Pancreas (tissue), 10 donors: ENCODE data around the gene SSTR1. TPM values are rescaled to one million over a fixed set of nuclear protein-coding genes. Genes with fewer than 3 reads are reported as not detected.

ENCODE experiments used
- ATAC-seq, 4 donors: fragments of 200-7000 bp; cut with Tn5 transposase; one replicate each; pipeline versions ENCODE4 v1.8.0 to v1.9.1; 2020; ENCODE audit warnings: mild to moderate bottlenecking in 4 of 4, moderate library complexity in 4 of 4
- DNase-seq, 6 donors: peaks; one replicate each; pipeline ENCODE4 v3.0.0-alpha.2; 2020
- FAIRE-seq: peaks from 2 replicates; lab custom pipeline; 2012; peaks lifted over from hg19 to GRCh38; lab: Jason Lieb, UNC
- H3K27ac ChIP-seq, 4 donors: fragments of 200-600 bp; sonication (generic); 1 replicate in 3 of 4; 2 replicates in 1 of 4; pipeline versions ENCODE4 v1.5.0 to v1.8.0; 2020
- H3K27me3 ChIP-seq, 4 donors: fragments of 200-600 bp; one replicate each; pipeline ENCODE4 v1.8.0; 2021
- H3K36me3 ChIP-seq, 3 donors: fragments of 200-600 bp; sonication (generic) in 1 of 3; one replicate each; pipeline versions ENCODE4 v1.5.0 to v1.8.0; 2020 to 2021
- H3K4me1 ChIP-seq, 3 donors: fragments of 200-600 bp; one replicate each; pipeline ENCODE4 v1.8.0; 2021
- H3K4me3 ChIP-seq, 4 donors: fragments of 200-600 bp; sonication (generic) in 2 of 4; one replicate each; pipeline versions ENCODE4 v1.5.0 to v1.8.0; 2020 to 2021
- H3K9me3 ChIP-seq, 4 donors: fragments of 200-600 bp; one replicate each; pipeline ENCODE4 v1.8.0; 2021
- CTCF ChIP-seq, 4 donors: fragments of 200-600 bp; sonication (generic) in 3 of 4; IDR thresholded peaks; one replicate each; pipeline versions ENCODE4 v1.5.0 to v1.8.0; 2021; ENCODE audit warnings: antibody characterized with exemption in 4 of 4
- WGBS, 2 donors: extraction: QIAGEN DNeasy Blood & Tissue Kit; methylation state at CpG; one replicate each; pipeline ENCODE4 v1.1.7; 2013; 5-methylcytosine and 5-hydroxymethylcytosine counted together
- intact Hi-C, 3 donors: fragments of 100-400 bp; cut with DNase I; formaldehyde crosslinking; loops; one replicate each; pipeline versions ENCODE4 v1.11.1 to v1.14.2; 2022
- polyA plus RNA-seq, 2 donors: library from polyadenylated mRNA; stranded (reverse); fragments of 200-250 nt; gene quantifications; one replicate each; pipeline ENCODE4 v1.2.3, GENCODE V29; 2013
- total RNA-seq, 6 donors: library from RNA; stranded (reverse); fragmentation: NEBNext Ultra II Directional in 4 of 6; extraction: Animal tissue kit (Norgen Biotek cat#: 25700) in 4 of 6; gene quantifications; one replicate each; pipeline versions ENCODE4 v1.2.1 to v1.2.4, GENCODE V29; 2021 to 2023
- donor health status: healthy with polysubstance abuse.
- donor health status: DM: no; HTN: no; CAD: no; lungs with moderate emphysema.
- donor health status: DM: no; HTN: no; CAD: no.
- donor health status: control.
- donor health status: control.
- donor health status: Bipolar disorder and iron deficiency.
- donor health status: DM: yes; HTN: yes; CAD: no.
- donor health status: DM: no; HTN: no; CAD: no.
- donor health status: DM: no; HTN: no; CAD: no.
- donor health status: DM: yes; HTN: yes; CAD: no.

The SSTR1 gene
- total and polyA plus RNA-seq, 8 donors: 0.95 to 8.1 (median 2.1) TPM

DNA sequence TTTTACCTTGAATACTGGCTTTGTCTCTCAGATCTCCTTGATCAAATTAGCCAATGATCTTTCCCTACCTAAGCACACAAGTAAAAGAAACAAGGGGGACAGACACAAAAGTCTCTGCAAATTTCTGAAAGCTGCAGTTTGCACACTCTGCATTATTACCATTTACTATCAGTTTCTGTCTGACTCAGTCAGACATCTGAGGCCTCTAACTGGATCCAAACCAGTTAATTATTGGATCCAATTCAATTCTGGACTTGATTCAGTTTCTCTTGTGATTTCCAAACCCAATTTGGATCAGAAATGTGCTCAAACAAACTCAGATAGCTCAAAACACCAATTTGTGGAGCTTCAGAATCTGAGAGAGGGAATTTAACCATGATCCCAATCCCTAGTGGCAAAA lies 16.6 kb downstream of the SSTR1 start:
- no peak overlapping the region for H3K4me3 ChIP-seq
- ATAC-seq (no peak), FAIRE-seq (no peak), DNase-seq (no peak)
- no peaks in the 10 kb centered on the region for H3K9me3 ChIP-seq
- no peak for TF ChIP-seq CTCF (IDR thresholded peaks at IDR 0.05)
- intact Hi-C loops: no loop called here
- no peaks in the 10 kb centered on the region for H3K36me3 ChIP-seq
- H3K4me1 ChIP-seq: no peaks in the 10 kb centered on the region
- H3K27me3 ChIP-seq: no peaks in the 10 kb centered on the region
- H3K27ac ChIP-seq: no peak overlapping the region

DNA sequence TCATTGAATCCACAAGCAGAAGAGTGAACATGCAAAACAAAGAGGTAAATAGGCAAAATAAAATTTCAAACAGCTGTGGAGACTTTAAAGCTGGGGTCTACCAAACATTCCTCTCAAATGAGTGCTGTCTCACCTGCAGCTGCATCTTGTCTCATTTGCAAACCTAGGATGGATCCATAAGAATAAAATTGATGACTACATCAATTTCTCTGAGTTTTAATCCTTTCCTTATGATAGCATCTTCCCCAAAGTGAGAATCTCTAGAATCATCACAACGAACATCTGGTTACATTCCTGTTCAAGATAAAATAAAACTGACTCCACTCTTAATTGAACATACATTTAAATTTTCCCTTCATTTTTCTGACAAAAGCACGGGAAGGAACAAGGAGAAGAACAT lies 18.2 kb downstream of the SSTR1 start:
- FAIRE-seq: no peak
- ATAC-seq: no peak
- WGBS, 2 donors: 62 to 83% methylated on average over 2 of the region's 2 CpGs

DNA sequence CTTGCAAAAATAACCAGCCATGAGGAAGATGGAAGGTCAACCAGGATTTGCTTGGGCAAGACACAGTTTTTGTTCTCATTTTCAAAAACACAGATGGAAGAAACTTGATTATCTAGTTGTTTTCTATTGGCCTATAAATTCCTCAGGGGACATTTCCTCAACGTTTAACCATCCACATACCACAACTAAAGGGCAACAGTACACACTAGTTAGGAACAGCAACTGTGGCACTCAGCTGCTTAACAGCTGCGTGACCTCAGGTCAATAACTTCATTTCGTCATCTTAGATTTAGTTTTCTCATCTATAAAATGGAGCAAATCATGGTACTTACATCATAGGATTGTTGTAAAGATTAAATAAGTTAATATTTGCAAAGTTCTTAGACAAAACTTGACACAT lies 18.7 kb downstream of the SSTR1 start:
- WGBS, 2 donors: 63 to 68% methylated on average over 3 of the region's 3 CpGs

More for the DNA sequence above, 18.2 kb downstream of the SSTR1 start:
- Histone ChIP-seq H3K4me1 (no peaks in the 10 kb centered on the region), H3K4me3 (no peak overlapping the region), H3K27me3 (no peaks in the 10 kb centered on the region), H3K36me3 (no peaks in the 10 kb centered on the region), H3K9me3 (no peaks in the 10 kb centered on the region), H3K27ac (no peak overlapping the region)
- no peak for TF ChIP-seq CTCF (IDR thresholded peaks at IDR 0.05)
- no peak for DNase-seq
- intact Hi-C loops: no loop called here

GRCh38 chr14:38233218-38233617 lies 25.5 kb downstream of the SSTR1 start:
- FAIRE-seq: no peak
- 28 to 31% methylated on average over 5 of the region's 5 CpGs for whole genome bisulfite sequencing, 2 donors

More for the DNA sequence above, 18.7 kb downstream of the SSTR1 start:
- Histone ChIP-seq H3K27ac (no peak overlapping the region), H3K4me3 (no peak overlapping the region), H3K36me3 (no peaks in the 10 kb centered on the region), H3K27me3 (no peaks in the 10 kb centered on the region), H3K9me3 (no peaks in the 10 kb centered on the region), H3K4me1 (no peaks in the 10 kb centered on the region)
- intact Hi-C loops: no loop called here
- FAIRE-seq (no peak), ATAC-seq (no peak), DNase-seq (no peak)
- TF ChIP-seq CTCF (IDR thresholded peaks at IDR 0.05): no peak

DNA sequence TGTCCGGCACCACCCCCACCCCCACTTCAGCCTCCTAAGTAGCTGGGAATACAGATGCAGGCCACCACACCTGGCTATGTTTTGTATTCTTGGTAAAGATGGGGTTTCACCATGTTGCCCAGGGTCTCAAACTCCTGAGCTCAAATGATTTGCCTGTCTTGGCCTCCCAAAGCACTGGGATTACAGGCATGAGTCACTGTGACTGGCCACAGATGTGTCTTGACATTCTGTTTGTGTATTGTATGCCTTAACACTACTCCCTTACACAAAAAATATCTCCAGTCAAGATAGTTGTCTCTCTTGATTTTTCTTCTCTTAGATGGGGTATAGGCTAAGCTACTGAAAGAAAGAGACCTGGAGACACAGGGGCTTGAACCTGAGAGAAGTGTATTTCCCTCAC lies 30.6 kb downstream of the SSTR1 start:
- DNase-seq (no peak), FAIRE-seq (no peak), ATAC-seq (no peak)
- H3K36me3 ChIP-seq: no peaks in the 10 kb centered on the region
- no peaks in the 10 kb centered on the region for H3K9me3 ChIP-seq
- no peaks in the 10 kb centered on the region for H3K4me1 ChIP-seq
- no peaks in the 10 kb centered on the region for H3K27me3 ChIP-seq
- H3K27ac ChIP-seq: no peak overlapping the region
- intact Hi-C loops: no loop called here
- 94 to 100% methylated on average over 1 of the region's 1 CpG for WGBS, 2 donors
- H3K4me3 ChIP-seq: no peak overlapping the region
- TF ChIP-seq CTCF (IDR thresholded peaks at IDR 0.05): no peak

More at GRCh38 chr14:38233218-38233617, 25.5 kb downstream of the SSTR1 start:
- Histone ChIP-seq H3K4me1 (no peaks in the 10 kb centered on the region), H3K36me3 (no peaks in the 10 kb centered on the region), H3K27me3 (no peaks in the 10 kb centered on the region), H3K4me3 (no peak overlapping the region), H3K9me3 (no peaks in the 10 kb centered on the region), H3K27ac (no peak overlapping the region)
- no peak for DNase-seq
- TF ChIP-seq CTCF (IDR thresholded peaks at IDR 0.05): no peak
- ATAC-seq: no peak
- intact Hi-C loops: no loop called here
